Inflammatory macrophage (primary cell): ENCODE data around the gene DNAJC3.
A peak's percentile ranks its signal among the peaks of the same experiment; 100 is the strongest.
"Not testable (repeated sequence)": the region's sequence is repeated elsewhere in the genome, so short reads cannot be mapped to it uniquely, and the experiment has no call there.

Experiments
- DNase-seq, 2 donors: peaks; one replicate each; pipeline ENCODE4 v3.0.0-alpha.2; 2020 to 2022

The DNAJC3 gene

DNA sequence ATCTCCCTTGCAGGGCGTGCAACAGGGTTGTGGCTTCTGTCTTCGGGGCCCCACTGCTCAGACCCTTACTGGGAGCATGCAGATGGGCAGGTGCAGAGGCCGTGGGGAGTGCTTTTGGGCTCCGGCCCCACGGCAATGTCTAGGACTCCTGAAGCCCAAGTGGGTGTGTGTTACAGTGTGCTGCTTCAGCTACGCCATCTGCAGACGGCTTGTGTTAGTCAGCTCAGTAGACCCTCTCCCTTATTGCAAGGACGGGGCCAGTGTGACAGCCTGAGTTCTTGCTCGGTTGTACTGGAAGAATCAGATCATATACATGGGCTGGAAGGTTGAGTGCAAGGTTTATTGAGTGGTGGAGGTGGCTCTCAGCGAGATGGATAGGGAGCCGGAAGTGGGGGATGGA, 39.3 kb downstream of the DNAJC3 start:
- DNase-seq, result no peak

DNA sequence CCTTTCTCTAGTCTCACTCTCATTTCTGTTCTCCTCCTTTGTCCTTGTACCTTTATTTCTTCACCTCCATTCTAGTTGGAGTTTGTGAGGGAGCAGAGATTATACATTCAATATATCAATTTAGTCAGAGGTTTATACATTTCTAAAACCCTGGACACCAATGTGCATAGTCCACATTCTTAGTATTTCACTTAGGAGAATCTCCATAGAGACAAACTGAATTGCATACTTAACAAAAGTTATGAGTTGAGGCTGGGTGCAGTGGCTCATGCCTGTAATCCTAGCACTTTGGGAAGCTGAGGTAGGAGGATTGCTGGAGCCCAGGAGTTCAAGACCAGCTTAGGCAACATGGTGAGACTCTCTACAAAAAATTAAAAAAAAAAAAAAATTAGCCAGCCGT, 45.3 kb downstream of the DNAJC3 start:
- DNase-seq, result no peak

DNA sequence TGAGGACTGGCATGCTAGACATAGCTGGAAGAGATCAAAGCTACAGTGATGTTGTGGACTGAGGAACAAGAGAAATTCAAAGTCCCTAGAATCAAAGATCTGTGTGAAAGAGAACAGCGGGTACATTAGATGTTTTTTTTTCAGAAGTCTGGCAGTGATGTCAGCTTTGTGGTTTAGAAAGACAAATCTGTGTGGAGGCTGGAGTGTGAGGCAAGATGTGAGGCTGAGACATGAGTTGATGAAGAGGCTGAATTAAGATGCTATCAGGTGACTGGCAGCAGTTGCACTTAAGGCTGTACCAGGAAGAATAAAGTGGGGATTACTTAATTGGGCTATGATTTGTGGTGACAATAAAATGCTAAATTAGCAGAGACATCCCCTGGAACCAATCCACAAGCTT, 46.5 kb downstream of the DNAJC3 start:
- DNase-seq, result peak; percentile 57 to 62

DNA sequence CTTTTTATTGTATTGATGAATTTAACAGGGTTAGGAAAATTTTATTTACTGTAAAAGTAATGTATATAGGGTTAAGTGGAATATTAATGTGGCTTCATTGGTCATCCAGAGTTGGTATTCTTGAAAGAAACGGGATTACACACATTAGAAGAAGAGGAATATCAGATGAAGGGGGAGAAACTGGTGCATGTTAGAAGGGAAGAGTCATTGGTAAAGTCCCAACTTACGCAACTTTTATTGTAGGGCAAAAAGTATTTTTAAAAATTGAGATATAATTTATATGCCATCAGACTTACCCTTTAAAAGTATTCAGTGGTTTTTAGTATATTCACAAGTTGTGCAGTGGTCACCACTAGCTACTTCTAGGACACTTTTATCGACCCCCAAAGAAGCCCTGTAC, 47.3 kb downstream of the DNAJC3 start:
- DNase-seq, result no peak

DNA sequence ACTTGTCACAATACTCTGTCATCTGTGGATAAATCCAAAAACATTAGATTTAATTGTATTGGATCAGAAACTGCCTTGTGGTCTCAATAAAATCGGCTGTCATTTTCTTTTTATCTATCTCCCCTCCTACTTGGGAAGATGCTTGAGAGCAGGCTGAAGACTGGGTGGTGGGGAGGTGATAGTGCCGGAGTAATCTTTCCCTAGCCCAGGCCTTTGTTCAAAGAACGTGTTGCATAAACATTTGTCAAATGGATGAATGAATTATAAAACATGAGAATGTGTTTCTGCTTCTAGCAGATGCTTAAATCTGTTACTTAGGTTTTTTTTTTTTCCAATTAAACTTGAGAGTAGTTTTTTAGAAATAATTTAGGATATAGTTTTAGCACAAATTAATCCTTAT, 49.9 kb downstream of the DNAJC3 start:
- no peak for DNase-seq

DNA sequence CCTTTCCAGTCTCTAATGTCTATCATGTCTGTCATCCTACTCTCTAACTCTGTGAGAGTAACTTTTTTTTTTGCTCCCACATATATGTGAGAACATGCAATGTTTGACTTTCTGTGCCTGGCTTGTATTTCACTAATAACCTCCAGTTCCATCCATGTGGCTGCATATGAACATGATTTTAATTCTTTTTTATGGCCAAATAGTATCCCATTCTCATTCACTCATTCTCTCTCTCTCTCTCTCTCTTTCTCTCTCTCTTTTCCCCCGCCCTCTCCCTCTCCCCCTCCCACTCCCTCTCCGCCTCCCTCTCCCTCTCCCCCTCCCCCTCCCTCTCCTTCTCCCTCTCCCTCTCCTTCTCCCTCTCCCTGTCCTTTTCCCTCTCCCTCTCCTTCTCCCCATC, 52.0 kb downstream of the DNAJC3 start:
- no peak for DNase-seq

DNA sequence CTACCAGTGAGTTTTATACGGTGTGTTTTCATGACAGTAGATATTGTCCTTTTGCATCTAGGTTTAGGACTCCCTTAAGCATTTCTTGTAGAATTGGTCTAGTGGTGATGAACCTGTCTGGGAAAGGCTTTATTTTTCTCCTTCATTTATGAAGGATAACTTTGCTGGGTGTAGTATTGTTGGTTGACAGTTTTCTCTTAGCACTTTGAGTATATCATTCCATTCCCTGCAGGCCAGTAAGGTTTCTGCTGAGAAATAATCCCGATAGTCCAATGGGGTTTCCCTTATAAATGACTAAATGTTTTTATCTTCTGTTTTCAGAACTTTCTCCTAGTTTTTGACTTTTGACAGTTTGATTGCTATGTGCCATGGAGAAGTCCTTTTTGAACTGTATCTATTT, 57.2 kb downstream of the DNAJC3 start:
- no peak for DNase-seq

DNA sequence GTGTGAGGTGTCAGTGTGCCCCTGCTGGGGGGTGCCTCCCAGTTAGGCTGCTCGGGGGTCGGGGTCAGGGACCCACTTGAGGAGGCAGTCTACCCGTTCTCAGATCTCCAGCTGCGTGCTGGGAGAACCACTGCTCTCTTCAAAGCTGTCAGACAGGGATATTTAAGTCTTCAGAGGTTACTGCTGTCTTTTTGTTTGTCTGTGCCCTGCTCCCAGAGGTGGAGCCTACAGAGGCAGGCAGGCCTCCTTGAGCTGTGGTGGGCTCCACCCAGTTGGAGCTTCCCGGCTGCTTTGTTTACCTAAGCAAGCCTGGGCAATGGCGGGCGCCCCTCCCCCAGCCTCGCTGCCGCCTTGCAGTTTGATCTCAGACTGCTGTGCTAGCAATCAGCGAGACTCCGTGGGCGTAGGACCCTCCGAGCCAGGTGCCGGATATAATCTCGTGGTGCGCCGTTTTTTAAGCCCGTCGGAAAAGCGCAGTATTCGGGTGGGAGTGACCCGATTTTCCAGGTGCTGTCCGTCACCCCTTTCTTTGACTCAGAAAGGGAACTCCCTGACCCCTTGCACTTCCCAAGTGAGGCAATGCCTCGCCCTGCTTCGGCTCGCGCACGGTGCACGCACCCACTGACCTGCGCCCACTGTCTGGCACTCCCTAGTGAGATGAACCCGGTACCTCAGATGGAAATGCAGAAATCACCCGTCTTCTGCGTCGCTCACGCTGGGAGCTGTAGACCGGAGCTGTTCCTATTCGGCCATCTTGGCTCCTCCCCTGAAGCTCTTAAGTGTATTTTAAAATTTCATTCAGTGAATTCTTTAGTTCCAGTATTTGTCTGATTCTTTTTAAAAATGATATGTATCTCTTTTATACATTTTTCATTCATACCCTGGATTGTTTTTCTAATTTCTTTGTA, 63.4 kb downstream of the DNAJC3 start:
- not testable (repeated sequence) for DNase-seq

DNA sequence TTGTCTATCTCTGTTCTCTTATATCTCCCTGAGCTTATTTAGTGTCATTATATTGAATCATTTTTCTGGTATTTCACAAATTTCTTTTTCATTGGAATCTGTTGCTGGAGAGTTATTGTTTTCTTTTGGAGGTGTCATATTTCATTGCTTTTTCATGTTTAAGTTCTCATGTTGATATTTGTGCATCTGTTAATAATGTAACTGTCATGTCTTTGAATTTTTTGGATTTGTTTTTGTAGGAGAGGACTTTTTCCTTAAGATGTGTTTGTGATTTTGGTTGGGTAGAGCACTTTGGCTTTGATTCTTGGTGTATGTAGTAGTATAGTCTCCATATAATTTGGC, 64.0 kb downstream of the DNAJC3 start:
- DNase-seq, result no peak

DNA sequence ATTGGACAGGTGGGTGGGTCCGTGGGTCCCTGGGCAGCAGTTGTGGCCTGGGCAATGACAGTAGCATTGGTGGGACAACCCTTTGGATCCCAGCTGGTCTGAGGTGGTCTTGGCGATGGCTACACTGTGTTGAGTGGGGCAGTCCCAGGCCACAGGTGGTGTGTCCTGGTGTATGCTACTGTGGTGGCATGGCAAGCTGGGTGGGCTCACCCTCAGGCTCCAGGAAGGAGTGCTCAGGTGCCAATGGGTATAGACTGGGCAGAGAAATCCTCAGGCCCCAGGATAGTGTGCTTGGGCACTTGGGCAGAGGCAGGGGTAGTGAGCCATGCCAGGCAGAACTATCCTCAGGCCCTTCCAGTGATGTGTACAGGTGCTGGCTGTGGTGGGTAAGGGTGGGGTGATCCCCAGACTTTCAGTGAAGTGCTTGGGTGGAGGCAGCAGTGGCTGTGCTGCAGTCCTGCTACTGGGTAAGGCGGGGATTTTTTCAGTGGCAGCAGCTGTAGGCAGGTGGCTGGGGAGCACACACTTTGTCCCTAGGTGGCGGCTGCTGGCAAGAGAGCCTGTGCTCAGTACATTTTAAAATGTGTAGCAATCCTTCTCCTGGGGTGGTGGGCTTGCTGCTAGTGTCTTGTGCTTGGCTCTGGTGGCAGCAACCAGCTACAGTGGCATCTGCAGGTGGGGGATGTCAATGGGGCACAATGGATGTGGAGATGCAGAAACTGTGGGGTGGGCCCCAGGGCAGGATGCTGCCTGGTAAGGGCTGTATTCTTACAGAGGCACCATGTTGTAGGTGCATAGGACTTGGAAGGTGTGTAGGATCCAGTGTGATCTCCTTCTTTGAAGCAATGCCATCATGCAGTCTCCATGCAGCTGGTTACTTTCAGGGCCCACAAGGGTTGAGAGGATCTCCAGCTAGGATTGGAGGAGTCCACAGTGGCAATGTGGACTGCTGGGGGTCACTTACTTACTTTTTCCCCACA, 64.9 kb downstream of the DNAJC3 start:
- DNase-seq, result no peak

DNA sequence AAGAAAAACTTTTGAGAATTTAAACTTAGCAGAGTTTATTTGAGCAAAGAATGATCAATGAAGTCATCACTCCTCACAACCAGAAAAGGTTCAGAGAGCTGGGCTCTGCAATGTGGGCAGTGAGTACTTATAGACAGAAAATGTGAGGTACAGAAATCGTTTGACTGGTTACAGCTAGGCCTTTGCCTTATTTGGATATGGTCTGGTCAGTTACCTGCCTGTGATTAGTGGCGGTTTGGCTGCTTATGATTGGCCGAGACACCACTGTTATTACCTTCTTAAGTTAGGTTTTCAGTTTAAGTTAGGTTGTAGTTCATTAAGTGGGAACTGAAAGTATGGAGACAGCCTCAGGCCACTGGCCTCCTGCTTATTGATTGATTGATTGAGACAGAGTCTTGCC, 66.3 kb downstream of the DNAJC3 start:
- no peak for DNase-seq

DNA sequence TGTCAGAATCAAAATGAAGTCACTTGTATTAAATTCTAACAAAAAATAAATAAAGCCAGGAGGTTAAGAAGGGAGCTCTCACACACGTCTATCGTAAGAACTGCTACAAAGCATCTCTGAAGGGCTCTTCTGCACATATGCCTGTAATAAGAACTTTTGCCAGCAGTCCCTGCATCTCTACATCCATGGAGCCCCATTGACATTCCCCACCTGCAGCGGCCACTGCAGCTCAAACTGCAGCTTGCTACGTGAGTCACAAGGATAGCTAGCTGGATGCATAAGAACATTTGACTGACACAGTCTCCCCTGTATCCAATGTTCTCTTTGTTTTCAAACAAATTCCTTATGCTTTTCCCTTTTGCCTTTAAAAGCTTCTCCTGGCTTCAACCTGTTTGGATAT, 68.3 kb downstream of the DNAJC3 start:
- DNase-seq, result no peak

DNA sequence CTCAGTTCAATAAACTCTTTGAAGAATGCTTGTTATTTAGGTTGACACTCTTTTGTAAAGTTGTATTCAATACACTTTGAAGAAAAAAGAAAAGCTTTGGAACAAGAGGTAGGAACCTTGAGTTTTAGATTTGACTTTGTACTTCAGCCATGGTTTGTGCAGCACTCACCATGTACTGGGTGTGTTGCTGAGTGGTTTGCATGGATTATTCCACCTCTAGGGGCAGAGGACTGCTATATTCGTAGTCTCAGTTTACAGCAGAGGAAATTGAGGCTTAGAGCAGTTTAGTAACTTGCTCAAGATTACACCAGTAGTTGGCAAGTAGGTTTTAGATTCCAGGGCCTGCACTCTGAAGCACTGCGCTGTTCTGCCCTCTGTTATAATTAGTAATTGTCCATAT, 68.8 kb downstream of the DNAJC3 start:
- DNase-seq, result no peak

DNA sequence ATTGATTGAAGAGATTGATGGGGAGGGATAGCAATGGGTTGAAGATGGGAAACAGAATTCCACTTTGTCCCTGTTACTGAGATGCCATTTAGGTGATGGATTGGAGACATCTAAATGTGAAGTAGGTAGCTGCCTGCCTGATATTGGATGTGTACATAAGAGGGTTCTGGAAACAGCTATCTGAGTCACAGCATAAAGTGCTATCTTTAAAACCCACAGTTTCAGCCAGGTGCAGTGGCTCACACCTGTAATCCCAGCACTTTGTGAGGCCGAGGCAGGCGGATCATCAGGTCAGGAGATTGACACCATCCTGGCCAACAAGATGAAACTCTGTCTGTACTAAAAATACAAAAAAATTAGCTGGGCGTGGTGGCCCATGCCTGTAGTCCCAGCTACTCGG, 72.6 kb downstream of the DNAJC3 start:
- no peak for DNase-seq

DNA sequence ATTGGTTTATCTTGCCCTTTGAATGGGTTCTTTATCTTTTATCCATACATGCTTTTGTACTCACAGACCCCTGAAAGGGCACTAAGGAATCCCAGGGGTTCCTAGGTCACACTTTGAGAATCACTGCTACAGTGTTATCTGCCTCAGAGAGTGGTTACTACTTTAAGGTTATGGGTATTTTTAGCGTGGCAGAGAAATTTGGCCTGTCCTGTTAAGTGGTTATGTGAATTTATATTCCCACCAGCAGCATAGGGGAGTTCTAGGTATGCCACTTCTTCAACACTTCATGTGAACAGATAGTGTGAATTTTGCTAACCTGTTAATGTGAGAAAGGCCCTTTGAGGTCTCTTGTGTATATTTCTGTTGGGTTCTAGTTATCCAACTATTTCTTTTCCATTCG, 75.7 kb downstream of the DNAJC3 start:
- DNase-seq, result no peak

DNA sequence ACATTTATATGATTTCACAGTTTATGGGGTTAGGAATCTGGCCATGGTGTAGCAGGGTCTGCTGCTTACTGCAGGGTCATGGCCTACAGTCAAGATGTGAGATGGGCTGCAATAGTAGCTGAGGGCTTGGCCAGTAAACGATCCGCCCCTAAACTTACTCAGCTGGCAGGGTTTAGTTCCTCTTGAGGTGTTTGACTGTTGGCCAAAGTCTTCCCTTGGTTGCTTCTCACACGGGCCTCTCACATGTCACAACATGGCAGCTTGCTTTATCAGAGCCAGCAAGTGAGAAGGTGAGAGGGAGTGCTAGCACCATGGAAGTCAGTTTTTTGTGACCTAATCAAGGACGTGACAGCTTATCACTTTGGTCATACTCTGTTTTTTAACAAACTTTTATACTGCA, 77.1 kb downstream of the DNAJC3 start:
- DNase-seq, result peak; percentile 8 to 19

DNA sequence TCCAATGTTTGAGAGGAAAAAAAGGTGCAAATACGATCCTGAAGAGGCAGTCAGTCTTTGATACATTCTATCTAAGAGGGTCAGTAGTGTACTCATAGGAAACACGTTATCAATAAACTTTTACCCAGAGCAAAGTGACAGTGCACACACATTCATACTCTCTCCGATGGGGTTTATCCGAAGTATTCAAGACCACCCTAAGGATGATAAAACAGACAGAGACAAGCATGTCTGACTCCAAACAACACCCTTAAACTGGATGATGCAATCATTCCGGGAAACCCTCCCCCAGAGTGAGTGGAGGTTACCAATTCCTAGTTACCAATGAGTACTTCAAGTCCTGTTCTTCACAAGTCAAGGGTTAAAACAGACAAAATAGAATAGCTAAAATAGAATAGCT, 79.1 kb downstream of the DNAJC3 start:
- DNase-seq, result no peak

DNA sequence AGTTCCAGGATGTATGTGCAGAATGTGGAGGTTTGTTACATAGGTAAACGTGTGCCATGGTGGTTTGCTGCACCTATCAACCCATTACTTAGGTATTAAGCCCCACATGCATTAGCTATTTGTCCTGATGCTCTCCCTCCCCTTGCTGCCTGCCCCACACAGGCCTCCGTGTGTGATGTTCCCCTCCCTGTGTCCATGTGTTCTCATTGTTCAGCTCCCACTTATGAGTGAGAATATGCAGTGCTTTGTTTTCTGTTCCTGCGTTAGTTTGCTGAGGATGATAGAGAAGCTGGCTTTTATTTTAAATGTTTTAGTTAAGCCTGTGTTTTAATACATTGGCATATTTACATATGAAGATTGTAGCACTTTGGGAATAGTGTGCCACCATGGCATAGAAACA, 85.7 kb downstream of the DNAJC3 start:
- not testable (repeated sequence) for DNase-seq

DNA sequence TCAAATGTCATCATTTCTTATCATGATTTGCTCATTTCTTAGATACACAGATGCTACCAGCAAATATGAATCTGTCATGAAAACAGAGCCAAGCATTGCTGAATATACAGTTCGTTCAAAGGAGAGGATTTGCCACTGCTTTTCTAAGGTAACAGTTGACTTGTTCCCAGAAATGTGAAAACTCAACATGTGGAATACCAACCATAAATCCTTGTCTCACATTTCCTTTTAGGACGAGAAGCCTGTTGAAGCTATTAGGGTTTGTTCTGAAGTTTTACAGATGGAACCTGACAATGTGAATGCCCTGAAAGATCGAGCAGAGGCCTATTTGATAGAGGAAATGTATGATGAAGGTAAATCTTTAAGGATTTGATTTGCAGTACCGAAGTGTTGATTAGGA, 86.7 kb downstream of the DNAJC3 start:
- DNase-seq, result no peak

DNA sequence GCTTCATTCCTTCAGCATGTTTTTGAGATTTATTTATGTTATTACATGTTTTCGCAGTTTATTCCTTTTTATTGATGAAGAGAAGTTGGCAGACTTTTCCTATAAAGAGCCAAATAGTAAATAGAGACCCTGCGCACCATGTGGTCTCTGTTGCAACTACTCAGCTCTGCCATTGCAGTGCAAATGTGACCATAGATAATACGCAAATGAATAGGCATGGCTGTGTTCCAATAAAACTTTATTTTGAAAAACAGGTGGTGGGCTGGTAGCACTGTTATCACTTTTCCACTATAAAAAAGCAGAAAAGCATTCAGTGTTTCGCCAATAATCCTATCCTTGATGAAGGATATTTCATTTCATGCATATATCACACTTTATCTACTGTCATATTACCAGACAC, 95.0 kb downstream of the DNAJC3 start:
- DNase-seq, result no peak

DNA sequence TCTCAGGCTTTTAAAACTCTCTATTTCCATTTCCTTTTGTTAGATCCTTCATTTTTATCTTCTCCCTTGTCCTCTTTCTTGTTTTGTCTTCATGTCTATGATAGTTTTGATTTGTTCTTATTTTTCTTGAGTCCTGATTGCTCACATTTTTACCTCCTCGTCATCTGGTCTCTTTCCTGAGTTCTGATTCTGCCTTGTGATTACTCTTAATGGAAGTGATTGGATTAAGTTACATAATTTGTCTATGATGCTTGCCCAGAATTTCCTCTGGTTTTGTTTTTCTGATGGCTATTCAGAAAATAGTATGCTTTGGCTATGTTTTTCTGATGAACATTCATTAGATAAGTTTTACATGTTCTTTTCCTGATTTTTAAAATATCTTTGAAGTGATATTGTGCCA, 102.6 kb downstream of the DNAJC3 start:
- DNase-seq, result no peak

DNA sequence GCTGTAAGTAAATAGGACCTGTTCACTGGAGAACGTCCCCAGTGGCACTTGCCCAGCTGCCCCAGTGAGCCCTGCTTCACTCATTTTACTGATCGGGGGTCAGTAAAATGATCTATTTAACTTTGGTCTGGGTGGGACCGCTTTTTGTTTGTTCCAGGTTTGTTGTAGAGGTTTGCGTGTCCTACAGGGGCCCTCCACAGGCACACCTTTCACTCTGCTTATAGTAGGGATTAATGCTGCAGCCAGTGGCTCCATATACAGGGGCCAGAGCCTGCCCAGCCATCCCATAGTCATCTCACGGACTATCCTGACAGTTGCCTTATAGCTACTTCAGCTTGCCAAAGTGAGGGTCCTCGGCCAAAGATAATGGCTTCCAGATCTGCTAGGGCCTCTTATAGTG, 104.1 kb downstream of the DNAJC3 start:
- DNase-seq, result no peak

DNA sequence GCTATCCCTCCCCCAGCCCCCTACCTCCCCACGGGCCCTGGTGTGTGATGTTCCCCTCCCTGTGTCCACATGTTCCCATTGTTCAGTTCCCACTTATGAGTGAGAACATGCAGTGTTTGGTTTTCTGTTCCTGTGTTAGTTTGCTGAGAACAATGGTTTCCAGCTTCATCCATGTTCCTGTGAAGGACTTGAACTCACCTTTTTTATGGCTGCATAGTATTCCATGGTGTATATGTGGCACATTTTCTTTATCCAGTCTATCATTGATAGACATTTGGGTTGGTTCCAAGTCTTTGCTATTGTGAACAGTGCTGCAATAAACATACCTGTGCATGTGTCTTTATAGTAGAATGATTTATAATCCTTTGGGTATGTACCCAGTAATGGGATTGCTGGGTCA, 105.0 kb downstream of the DNAJC3 start:
- DNase-seq, result not testable (repeated sequence)

DNA sequence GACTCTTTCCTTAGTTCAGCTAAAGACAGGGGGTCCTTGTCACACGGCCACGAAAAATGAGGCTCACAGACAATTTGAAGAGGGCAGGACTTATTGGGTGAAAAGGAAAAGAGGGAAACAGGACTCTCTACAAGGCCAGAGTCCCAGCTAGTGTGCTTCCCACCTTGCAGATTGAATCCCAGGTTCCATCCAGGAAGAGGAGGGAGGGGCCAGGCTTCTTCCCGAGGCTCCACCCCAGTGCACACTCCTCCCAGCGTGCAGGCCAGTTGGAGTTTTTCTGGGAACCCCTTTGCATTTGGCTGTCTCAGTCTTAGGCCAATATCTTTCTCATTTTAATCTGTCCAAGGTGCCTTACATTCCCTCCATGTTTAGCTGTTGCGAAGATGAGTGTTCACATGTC, 106.8 kb downstream of the DNAJC3 start:
- no peak for DNase-seq
